Epithelial cell of esophagus (primary cell): ENCODE measurements around the gene SMPD3.

Experiments used
- DNase-seq: peaks from one replicate; pipeline ENCODE4 v3.0.0; 2010; ENCODE audit warnings: low read depth
- H3K4me3 ChIP-seq: 2 replicates; pipeline ENCODE4 v1.5.1; 2011; ENCODE audit warnings: mild to moderate bottlenecking, low read length, control low read depth
- CTCF ChIP-seq: IDR thresholded peaks from 2 replicates; pipeline ENCODE4 v1.5.1; 2011; ENCODE audit warnings: low read depth, mild to moderate bottlenecking, low read length, control low read depth, inconsistent platforms; ENCODE audit not compliant: insufficient read depth; ENCODE audit errors: missing control alignments

Gene SMPD3

GRCh38 chr16:68434624-68435210 lies 13.6 kb downstream of the SMPD3 start:
- peak; percentile 55 for DNase-seq
- no peak overlapping the region for H3K4me3 ChIP-seq
- TF ChIP-seq CTCF: no peak

GRCh38 chr16:68433316-68433715 lies 15.0 kb downstream of the SMPD3 start:
- no peak for DNase-seq
- TF ChIP-seq CTCF: no peak
- H3K4me3 ChIP-seq: no peak overlapping the region

- DNase-seq: no peak
- H3K4me3 ChIP-seq: no peak overlapping the region
- no peak for TF ChIP-seq CTCF
Observed at GRCh38 chr16:68432701-68433100, 15.6 kb downstream of the SMPD3 start.

- no peak for DNase-seq
- no peak overlapping the region for H3K4me3 ChIP-seq
- no peak for TF ChIP-seq CTCF
Observed at GRCh38 chr16:68429076-68429854, 19.0 kb downstream of the SMPD3 start.

GRCh38 chr16:68427649-68428303 lies 20.5 kb downstream of the SMPD3 start:
- TF ChIP-seq CTCF: no peak
- DNase-seq: no peak
- H3K4me3 ChIP-seq: no peak overlapping the region

GRCh38 chr16:68426347-68426652 lies 22.0 kb downstream of the SMPD3 start:
- no peak for TF ChIP-seq CTCF
- H3K4me3 ChIP-seq: no peak overlapping the region
- peak; percentile 17 for DNase-seq
